ENCODE data around the gene RPRD2. TPM values are rescaled to one million over a fixed set of nuclear protein-coding genes. Genes with fewer than 3 reads are reported as not detected.

Gene RPRD2
- total RNA-seq, 1 experiment from 2014 or later: 12.5 TPM

- intact Hi-C loops (cut with micrococcal nuclease): loop anchor here (1.0 kb wide), 1 partner anchor 65 kb away; no protein-coding TSS in a partner anchor
- peaks cover 27% of the 10 kb centered on the region for H3K36me3 ChIP-seq (ENCODE audit: low read depth, low read length)
- no peak for TF ChIP-seq EZH2 (IDR thresholded peaks at IDR 0.05; ENCODE audit: low read length, unreplicated experiment)
- no peaks in the 10 kb centered on the region for H3K27me3 ChIP-seq (ENCODE audit: low read length)
- ChIA-PET POLR2A (ENCODE audit: unreplicated experiment) (no interaction called here), CTCF (no interaction called here)
- BruUV-seq (replicated peaks): TSS peak; percentile 85
- peaks cover 56% of the 10 kb centered on the region for H3K79me2 ChIP-seq (ENCODE audit: low read length)
- no peaks in the 10 kb centered on the region for H4K20me1 ChIP-seq (ENCODE audit: low read length)
- no peaks in the 10 kb centered on the region for H3K9me2 ChIP-seq (replicated peaks; ENCODE audit: low read length)
- peak overlapping the region; percentile 80 for H3K27ac ChIP-seq (ENCODE audit: low read length)
- H3K9ac ChIP-seq (ENCODE audit: low read length): peak overlapping the region; percentile 93
- DNase-seq (no peak), ATAC-seq (no peak)
- H3K4me1 ChIP-seq (ENCODE audit: insufficient read depth, low read length): peaks cover 7% of the 10 kb centered on the region
- H3K4me3 ChIP-seq (ENCODE audit: low read length): peak overlapping the region; percentile 85
- no peaks in the 10 kb centered on the region for H3F3A ChIP-seq (ENCODE audit: low read length, unreplicated experiment)
- peak overlapping the region; percentile 79 for H2AFZ ChIP-seq (ENCODE audit: low read length)
- H3K9me3 ChIP-seq (ENCODE audit: low read length): no peaks in the 10 kb centered on the region
- H3K4me2 ChIP-seq (ENCODE audit: low read length): peak overlapping the region; percentile 92
These were observed 42.2 kb upstream of the RPRD2 start for GRCh38 chr1:150321826-150322166.

GRCh38 chr1:150322310-150322709, 41.6 kb upstream of the RPRD2 start:
- Histone ChIP-seq H3K4me2 (ENCODE audit: low read length) (peak overlapping the region; percentile 92), H3K36me3 (ENCODE audit: low read depth, low read length) (peaks cover 30% of the 10 kb centered on the region), H3K4me3 (ENCODE audit: low read length) (peak overlapping the region; percentile 85), H3K9ac (ENCODE audit: low read length) (peak overlapping the region; percentile 93), H3K27ac (ENCODE audit: low read length) (no peak overlapping the region), H4K20me1 (ENCODE audit: low read length) (no peaks in the 10 kb centered on the region), H3F3A (ENCODE audit: low read length, unreplicated experiment) (no peaks in the 10 kb centered on the region), H3K9me2 (replicated peaks; ENCODE audit: low read length) (no peaks in the 10 kb centered on the region), H2AFZ (ENCODE audit: low read length) (peak overlapping the region; percentile 79; the same call in 1 of the 2 replicates), H3K4me1 (ENCODE audit: insufficient read depth, low read length) (peaks cover 7% of the 10 kb centered on the region), H3K9me3 (ENCODE audit: low read length) (no peaks in the 10 kb centered on the region), H3K79me2 (ENCODE audit: low read length) (peaks cover 56% of the 10 kb centered on the region), H3K27me3 (ENCODE audit: low read length) (no peaks in the 10 kb centered on the region)
- CTCF ChIA-PET: no interaction called here
- intact Hi-C loops (cut with micrococcal nuclease): no loop called here
- DNase-seq: no peak
- TF ChIP-seq CTCF (conservative IDR thresholded peaks at IDR 0.05; ENCODE audit: low read depth, low read length): no peak
- TF ChIP-seq EZH2phosphoT487 (IDR thresholded peaks at IDR 0.05; ENCODE audit: borderline replicate concordance, low read length): no peak
- TF ChIP-seq EZH2 (IDR thresholded peaks at IDR 0.05; ENCODE audit: low read length, unreplicated experiment): no peak
- POLR2A ChIA-PET (ENCODE audit: unreplicated experiment): no interaction called here
- no TSS peak for BruUV-seq (replicated peaks)
- no peak for ATAC-seq

GRCh38 chr1:150332651-150333290, 31.2 kb upstream of the RPRD2 start:
- Histone ChIP-seq H3K79me2 (ENCODE audit: low read length) (no peaks in the 10 kb centered on the region), H3K4me2 (ENCODE audit: low read length) (no peak overlapping the region), H3K9me3 (ENCODE audit: low read length) (no peaks in the 10 kb centered on the region), H3K27me3 (ENCODE audit: low read length) (no peaks in the 10 kb centered on the region), H3K9me2 (replicated peaks; ENCODE audit: low read length) (no peaks in the 10 kb centered on the region), H3K27ac (ENCODE audit: low read length) (no peak overlapping the region), H4K20me1 (ENCODE audit: low read length) (no peaks in the 10 kb centered on the region), H3K9ac (ENCODE audit: low read length) (no peak overlapping the region), H3F3A (ENCODE audit: low read length, unreplicated experiment) (no peaks in the 10 kb centered on the region), H3K4me3 (ENCODE audit: low read length) (no peak overlapping the region), H3K4me1 (ENCODE audit: insufficient read depth, low read length) (no peaks in the 10 kb centered on the region), H3K36me3 (ENCODE audit: low read depth, low read length) (peaks cover 47% of the 10 kb centered on the region), H2AFZ (ENCODE audit: low read length) (no peak overlapping the region)
- ChIA-PET CTCF (no interaction called here), POLR2A (ENCODE audit: unreplicated experiment) (no interaction called here)
- TF ChIP-seq EZH2phosphoT487 (IDR thresholded peaks at IDR 0.05; ENCODE audit: borderline replicate concordance, low read length): no peak
- DNase-seq (no peak), ATAC-seq (no peak)
- intact Hi-C loops (cut with micrococcal nuclease): no loop called here
- no TSS peak for BruUV-seq (replicated peaks)
